Medulla oblongata (tissue), 1 donor: ENCODE measurements around the gene RBM4B.
"Not testable (repeated sequence)": the region's sequence is repeated elsewhere in the genome, so short reads cannot be mapped to it uniquely, and the experiment has no call there.

ENCODE experiments used
- DNase-seq: peaks from one replicate; pipeline ENCODE4 v3.0.0-alpha.2; 2015; ENCODE audit errors: extremely low spot score

RBM4B gene

DNA sequence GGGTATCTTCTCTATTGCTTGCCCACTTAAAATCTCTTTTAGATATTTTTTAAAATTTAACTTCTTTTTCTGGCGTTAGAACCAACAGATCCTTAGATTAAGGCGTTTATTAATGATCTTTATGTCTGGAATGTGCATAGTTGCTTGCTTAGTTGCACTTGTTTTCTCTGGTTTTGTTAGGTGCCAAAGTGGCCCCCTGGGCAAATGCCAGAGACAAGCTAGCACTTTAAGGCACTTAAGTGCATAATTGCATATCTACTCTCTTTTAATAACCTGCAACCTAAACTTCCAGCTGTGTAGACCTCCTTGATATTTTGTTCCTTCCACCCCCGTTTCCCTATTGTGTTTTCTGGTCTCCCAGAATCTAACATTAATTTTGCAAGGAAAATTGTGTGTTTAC, 35.9 kb downstream of the RBM4B start:
- DNase-seq = no peak

DNA sequence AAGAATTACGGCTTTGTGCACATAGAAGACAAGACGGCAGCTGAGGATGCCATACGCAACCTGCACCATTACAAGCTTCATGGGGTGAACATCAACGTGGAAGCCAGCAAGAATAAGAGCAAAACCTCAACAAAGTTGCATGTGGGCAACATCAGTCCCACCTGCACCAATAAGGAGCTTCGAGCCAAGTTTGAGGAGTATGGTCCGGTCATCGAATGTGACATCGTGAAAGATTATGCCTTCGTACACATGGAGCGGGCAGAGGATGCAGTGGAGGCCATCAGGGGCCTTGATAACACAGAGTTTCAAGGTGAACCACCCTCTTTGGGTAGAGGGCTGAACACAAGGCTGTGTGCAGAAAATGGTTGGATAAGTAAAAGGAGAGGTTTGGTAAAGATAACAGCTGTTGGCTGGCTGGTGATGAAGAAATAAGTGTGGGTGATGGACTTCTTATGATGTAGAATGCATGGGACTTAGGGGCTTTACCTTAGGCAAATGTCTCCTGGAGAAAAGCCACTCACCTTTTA, 37.8 kb downstream of the RBM4B start:
- DNase-seq = not testable (repeated sequence)

DNA sequence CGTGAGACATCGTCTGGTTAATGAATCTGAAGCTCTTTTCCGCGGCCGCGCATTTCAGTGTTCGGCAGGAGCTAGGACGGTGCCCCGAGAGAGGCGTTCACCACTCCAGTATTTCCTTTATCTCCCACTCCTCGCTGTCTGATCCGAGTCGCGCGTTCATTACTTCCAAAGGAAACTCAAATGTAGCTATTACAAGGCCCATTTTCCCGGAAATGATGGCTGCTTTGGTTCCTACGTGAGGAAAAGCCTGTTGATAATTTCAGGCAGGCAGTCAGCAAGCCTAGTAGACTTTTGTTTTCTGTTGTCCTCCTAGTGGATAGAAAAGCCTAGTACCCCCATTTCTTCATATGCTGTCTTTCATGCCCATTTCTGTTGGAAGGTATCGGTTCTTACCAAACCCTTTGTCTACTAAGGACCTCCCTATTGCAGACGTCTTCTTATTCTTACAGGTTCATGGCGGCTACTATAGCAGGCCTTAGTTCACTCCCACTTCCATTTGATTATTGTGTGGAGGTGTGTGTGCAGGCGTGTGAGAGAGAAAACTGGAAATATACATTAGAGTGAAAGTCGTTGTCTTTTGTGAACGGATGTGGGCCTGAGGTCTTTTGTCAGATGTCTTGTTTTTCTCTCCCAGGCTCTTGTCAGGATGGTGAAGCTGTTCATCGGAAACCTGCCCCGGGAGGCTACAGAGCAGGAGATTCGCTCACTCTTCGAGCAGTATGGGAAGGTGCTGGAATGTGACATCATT, 38.4 kb downstream of the RBM4B start:
- peak; percentile 55 for DNase-seq

DNA sequence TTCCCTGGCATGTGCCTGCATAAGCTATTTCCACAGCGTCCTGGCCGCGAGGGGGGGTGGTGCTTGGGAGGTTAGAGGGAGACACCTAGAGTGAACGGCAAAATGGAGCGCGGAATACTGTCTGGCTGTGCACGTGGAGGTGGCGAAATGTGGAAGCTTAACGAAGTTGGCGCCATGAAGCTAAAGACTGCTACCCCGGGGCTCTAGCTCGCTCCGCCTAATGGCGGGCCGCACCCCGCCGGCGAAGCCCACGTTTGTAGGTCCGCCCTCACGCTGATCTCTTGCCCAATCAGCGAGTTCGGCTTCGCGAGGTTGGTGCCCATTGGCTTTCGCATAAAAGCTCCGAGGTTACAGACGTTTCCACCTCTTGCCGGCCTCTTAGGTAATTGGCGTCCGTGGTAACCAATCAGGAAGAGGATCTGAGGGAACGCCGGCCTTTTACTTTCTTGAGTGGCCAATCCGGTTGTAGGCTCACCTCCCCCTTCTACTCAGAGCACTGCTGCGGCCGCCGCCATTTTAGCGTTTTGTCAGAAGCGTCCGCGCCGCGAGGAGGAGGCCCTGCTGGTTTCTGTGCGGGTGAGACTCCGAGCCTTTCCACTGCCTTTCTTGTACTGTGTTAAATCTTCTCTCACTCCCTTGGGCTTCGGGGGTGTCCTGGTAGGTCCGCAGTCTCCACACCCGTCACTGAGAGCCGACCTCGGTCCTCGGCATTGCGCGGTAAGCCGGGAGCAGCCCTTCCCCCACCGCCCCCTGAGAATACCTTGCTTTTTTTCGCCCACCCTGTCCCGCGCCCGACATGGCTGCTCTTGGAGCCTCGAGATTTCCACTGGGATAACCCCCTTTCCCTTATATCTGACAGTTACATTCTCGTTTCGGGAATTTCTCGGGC, 39.3 kb downstream of the RBM4B start, which contains the start of gene RBM4:
TSS of gene RBM4 (plus strand) at position 527 of the 889 bp plus-strand sequence. CDS start 1,009 bp downstream, outside the sequence.
- DNase-seq = peak; percentile 100

DNA sequence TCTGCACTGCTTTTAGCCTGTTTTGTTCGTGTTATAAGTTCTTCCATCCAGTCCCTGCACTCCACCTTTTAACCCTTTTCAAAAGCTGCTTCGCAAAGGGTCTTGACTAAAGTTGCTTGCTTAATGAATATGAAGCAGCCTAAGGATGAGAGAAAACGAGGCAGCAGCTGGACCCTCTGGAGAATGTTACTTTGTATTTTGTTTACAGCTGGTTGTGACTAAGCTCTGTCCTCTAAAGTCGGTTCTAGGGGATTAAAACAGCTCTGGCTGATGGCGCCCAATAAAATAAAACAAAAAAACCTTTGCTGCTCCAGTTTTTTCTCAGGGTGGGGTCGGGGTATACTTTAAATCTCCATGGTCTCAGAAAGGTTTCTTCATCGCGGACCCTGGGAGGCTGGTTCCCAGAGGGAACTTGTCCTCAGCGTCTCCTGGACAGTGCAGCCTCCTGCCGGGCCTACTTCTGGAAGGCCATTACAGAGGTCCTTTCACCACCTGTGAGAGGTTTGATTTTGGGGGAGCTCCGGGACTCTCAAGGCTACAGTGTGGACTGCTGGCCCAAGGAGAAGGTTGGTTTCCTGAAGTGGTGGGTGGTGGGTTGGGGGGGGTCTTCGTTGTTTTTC, 40.0 kb downstream of the RBM4B start:
- DNase-seq = no peak

DNA sequence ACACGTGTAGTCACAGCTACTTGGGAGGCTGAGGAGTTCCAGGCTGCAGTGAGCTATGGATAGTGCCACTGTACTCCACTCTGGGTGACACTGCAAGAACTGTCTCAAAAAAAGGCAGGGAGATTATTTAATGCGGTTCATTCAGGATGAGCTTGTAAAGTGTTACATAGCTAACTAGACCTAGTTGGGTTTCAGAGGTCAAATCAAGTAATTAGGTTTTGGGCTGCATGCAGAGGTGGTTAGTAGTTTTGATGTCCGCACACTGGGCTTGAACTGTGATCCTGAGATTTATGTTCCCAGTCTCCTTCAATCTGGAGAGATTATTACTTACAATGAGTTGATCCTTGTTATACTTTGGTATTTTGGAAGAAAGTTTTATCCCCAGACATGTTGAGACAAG, 41.3 kb downstream of the RBM4B start:
- DNase-seq = no peak

DNA sequence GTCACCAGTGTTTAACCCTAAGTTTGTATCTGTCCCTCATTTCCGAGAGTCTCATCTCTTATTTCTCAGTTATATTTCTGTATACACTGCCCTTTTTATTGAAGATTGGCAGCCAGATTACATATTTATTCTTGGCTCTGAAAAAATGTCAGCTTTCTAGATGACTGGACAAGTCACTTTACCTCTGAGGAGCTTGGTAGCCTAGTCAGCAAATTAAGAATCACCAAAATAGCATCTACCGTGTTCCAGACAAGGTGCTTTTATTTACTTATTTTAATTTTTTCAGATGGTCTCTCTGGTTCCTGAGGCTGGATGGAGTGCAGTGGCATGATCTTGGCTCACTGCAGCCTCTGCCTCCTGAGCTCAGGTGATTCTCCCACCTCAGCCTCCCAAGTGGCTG, 44.7 kb downstream of the RBM4B start:
- no peak for DNase-seq

DNA sequence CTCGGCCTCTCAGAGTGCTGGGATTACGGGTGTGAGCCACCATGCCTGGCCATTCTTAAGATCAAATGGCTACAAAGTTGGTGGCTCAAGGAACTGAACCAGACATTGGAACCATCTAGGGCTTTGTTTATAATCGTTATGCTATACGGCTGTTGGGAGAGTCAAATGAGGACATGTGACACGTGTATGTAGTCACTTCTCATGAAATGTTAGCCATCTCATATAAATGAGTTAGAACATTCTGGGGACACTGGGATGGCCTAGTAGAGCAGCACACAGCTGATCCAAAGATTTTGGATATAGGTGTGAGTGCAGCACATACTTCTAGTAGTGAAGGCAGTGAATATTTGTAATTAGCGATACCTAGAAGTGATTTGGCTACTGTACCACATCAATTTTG, 45.8 kb downstream of the RBM4B start:
- DNase-seq = no peak

DNA sequence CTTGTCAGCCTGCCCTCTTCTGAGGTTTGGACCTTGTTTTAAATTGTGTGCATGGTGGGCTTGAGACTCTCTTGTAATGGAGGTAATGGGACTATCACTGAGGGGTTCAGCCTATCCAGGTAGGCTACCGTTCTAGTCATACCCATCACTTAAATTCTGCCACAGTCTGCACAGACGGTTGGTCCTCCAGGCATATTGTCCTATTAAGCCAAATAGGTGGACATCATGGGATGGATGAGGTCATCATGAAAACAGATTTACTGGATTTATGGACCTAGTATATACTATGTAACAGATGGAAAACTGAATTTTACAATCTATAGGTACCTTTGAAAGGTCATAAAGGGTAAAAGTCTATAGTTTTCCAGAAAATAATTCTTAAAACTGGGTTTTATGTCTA, 48.3 kb downstream of the RBM4B start:
- DNase-seq = no peak

DNA sequence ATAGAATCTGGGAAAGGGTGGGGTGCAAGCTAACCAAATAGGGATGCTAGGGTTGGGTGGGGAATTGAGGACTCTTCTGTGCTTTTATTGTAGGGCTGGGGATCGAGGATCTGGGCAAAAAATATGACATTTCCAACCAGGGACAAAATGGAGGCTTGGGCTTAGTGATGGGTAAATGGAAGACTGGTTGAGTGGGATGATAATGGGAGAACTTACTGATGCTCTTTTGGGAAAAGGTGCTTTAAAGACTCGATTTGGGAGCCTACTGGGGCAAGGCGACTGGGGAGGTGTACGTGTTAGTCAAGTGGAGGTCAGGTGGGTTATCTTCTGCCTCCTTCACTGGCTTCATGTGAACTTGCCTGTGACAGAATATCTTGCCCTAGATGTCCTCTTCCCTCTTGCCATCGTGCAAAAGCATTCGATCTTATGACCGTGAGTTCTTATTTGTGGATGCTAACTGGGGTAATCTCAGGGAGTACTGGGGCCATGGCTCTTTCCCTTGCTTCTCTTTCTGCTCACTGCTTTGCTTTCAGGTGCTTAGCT, 49.6 kb downstream of the RBM4B start:
- DNase-seq = no peak

DNA sequence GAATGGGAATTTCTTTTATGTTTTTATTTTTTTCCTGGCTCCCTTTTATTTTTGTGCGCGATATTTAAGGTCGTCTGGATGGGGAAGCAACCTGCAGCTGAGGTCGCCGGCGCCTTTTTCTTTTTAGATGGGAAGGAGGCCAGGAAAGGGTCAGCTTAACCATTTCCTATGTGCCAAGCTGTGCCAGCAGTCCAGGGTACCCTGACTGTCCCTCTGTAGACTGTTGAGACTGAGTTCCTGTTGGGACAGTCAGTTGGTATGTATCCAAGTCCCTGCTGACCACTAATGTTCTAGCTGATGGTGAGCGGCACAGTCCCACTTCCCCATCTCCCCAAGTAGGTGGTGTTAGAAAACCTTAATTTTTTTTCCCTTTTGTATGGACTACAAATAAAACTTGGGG, 50.8 kb downstream of the RBM4B start:
- peak; percentile 38 for DNase-seq

DNA sequence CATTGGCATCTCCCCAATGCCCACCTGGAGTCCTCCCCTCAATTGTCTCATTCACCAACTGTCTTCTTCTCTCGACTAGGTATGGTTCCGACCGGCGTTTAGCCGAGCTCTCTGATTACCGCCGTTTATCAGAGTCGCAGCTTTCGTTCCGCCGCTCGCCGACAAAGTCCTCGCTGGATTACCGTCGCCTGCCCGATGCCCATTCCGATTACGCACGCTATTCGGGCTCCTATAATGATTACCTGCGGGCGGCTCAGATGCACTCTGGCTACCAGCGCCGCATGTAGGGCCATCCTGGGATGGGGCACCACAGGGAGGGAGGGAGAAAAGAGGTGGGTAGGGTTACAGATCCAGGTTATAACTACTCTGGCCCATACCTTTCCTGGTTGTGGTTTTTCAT, 51.3 kb downstream of the RBM4B start:
- DNase-seq = no peak

DNA sequence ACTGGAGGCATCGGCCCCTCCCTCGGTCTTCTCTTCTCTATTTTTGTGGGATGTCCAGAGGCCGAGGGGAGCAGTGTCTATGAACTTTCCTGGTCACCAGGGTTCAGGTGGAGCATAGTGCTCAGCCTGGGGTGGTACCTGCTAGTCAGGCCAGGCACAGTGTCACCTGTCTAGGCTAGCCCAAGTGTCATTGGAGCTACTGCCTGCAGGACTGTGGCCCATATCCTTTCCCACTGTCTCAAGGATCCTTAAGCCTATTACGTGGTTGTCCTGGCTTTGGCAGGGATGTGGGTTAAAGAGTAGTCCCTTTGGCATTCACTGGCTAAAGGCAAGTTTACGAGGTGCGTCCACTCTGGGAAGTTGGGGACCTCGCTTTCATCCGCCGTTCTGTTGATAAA, 51.9 kb downstream of the RBM4B start:
- DNase-seq = no peak

DNA sequence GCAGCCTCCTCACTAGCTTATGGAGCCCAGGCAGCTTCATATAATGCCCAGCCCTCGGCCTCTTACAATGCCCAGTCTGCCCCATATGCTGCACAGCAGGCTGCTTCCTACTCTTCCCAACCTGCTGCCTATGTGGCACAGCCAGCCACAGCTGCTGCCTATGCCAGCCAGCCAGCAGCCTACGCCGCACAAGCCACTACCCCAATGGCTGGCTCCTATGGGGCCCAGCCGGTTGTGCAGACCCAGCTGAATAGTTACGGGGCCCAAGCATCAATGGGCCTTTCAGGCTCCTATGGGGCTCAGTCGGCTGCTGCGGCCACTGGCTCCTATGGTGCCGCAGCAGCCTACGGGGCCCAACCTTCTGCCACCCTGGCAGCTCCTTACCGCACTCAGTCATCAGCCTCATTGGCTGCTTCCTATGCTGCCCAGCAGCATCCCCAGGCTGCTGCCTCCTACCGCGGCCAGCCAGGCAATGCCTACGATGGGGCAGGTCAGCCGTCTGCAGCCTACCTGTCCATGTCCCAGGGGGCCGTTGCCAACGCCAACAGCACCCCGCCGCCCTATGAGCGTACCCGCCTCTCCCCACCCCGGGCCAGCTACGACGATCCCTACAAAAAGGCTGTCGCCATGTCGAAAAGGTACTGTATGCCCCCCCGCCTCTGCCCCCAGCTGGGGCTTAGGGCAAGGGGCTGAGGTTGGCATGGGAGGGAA, 52.5 kb downstream of the RBM4B start:
- DNase-seq = no peak

DNA sequence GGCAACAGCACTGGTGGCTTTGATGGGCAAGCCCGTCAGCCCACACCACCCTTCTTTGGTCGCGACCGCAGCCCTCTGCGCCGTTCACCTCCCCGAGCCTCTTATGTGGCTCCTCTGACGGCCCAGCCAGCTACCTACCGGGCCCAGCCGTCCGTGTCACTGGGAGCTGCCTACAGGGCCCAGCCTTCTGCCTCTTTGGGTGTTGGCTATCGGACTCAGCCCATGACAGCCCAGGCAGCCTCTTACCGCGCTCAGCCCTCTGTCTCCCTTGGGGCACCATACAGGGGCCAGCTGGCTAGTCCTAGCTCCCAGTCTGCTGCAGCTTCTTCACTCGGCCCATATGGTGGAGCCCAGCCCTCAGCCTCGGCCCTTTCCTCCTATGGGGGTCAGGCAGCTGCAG, 53.2 kb downstream of the RBM4B start:
- no peak for DNase-seq

DNA sequence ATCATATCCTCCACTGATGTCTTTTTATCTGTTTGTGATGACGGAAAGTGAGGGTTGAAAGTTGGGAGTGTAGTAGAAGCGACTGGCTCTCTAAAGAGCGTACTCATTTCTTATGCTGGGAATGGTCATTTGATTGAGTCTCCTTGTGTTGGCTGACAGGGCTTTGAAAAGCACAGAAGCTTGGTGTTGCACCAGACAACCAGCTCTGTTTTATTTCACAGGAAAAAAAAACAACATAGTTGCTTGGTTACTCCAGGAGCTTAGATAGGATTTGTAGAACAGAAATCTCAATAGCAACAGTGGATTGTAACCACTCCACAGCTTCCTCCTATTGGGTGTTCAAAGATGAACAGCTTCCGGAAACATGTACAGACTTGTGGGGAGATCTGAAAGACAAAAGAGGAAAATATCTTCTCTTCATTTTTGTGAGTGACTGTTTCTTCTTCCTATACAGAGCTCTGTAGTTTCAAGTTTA, 58.6 kb downstream of the RBM4B start:
- peak; percentile 67 for DNase-seq

DNA sequence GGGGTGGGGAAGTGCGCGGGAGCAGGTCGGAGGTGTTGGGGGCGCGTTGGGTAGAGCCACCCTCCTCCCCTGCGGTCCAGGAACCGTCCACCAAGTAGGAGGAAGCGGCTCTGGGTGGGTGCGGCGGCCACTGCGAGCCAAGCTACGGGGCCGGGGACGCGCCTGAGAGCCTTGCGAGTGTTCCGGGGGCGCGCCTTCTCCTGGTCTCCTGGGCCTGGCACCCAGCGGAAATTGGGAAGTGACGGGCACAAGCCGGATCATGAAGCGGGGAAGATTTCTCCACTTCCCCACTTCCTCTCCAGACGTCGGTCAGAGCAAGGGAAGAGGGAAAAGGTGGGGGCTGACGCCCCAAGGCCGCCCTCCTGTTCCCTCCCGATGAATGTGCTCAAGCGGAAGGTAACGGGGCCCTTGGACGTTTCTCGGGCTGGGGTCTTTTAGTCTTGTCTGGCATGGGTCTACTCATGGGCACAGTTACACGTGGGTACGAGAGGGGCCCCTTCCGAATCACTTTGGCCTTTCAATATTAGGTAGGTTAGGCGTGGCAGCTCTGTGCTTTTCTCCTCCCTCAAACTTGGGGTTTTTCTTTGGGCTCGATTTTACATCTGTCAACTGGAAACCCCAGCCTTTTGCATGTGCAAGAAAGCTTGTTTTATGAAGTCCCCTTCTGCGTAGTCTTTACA, 60.4 kb downstream of the RBM4B start:
- DNase-seq = no peak

DNA sequence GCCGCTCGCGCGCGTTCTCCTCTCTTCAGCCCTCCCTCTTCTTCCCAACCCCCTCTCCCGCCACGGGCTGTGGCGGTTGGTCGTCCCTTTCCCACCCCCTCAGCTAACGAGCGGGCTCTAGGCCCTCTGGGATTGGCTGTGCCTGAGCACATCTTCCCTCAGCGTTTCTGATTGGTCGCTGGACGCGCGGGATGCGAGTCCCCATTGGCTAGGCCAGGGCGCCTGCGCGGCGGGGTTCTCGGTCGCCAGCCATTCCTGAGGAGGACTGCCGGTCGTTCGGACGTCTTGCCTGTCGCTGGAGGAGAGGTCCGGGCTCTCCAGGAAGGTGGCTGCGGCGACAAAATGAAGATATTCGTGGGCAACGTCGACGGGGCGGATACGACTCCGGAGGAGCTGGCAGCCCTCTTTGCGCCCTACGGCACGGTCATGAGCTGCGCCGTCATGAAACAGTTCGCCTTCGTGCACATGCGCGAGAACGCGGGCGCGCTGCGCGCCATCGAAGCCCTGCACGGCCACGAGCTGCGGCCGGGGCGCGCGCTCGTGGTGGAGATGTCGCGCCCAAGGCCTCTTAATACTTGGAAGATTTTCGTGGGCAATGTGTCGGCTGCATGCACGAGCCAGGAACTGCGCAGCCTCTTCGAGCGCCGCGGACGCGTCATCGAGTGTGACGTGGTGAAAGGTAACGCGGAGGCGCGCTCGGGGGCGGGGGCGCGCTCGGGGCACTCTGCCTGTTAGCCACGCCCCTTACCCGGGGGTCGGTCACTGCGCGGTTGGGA, 61.1 kb downstream of the RBM4B start, which contains the start of gene RBM14:
TSS of gene RBM14 (plus strand) at position 252 of the 776 bp plus-strand sequence. CDS start at position 343, 91 bp downstream.
- peak; percentile 100 for DNase-seq
